ENCODE data around the gene CDK18. TPM values are rescaled to one million over a fixed set of nuclear protein-coding genes. Genes with fewer than 3 reads are reported as not detected.

CDK18 gene
- total and polyA plus RNA-seq, 2 of the 8 experiments (the other 6 are each of a cell fraction or from before 2014, with no cell fraction given), result 31.2 to 44.0 TPM

GRCh38 chr1:205523891-205524793 lies 19.7 kb downstream of the CDK18 start:
- Histone ChIP-seq H2BK15ac (ENCODE audit: low read length) (peak overlapping the region; percentile 81; the same call in 1 of the 2 replicates), H3K56ac (replicated peaks; ENCODE audit: insufficient read length, low read depth, low read length) (no peak overlapping the region), H4K5ac (ENCODE audit: insufficient read length, low read depth, low read length) (no peak overlapping the region), H3K9ac (replicated peaks in 1 of 4; ENCODE audit: extremely low read depth in 1 of 4, low read depth in 3 of 4, low read length in 3 of 4) (no peak overlapping the region), H2BK5ac (ENCODE audit: low read depth, low read length) (peak overlapping the region; percentile 26; the same call in 1 of the 2 replicates), H3K27me3 (replicated peaks in 1 of 4; ENCODE audit: control insufficient read depth in 3 of 4, extremely low read depth in 1 of 4, insufficient read depth in 3 of 4, low read length in 3 of 4) (no peaks in the 10 kb centered on the region), H3K4me2 (ENCODE audit: insufficient read depth in 1 of 2, low read depth in 2 of 2, low read length in 2 of 2) (no peak overlapping the region), H2BK12ac (ENCODE audit: low read depth, low read length) (no peak overlapping the region; the same call in 1 of the 2 replicates), H3K9me3 (ENCODE audit: insufficient read depth in 2 of 2, low read depth in 1 of 2, low read length in 1 of 2) (no peaks in the 10 kb centered on the region), H4K8ac (ENCODE audit: extremely low read depth, insufficient read depth, low read length) (no peak overlapping the region), H3K23me2 (ENCODE audit: low read depth, low read length) (no peaks in the 10 kb centered on the region; the same call in 1 of the 2 replicates), H2AK5ac (ENCODE audit: low read depth, low read length) (no peak overlapping the region), H2BK20ac (ENCODE audit: low read length) (no peak overlapping the region), H3K18ac (ENCODE audit: extremely low read depth, low read length) (no peak overlapping the region), H3K23ac (ENCODE audit: insufficient read length) (no peak overlapping the region), H3K4ac (replicated peaks; ENCODE audit: insufficient read length, low read depth, low read length) (no peak overlapping the region), H3K4me1 (replicated peaks in 1 of 4; ENCODE audit: control insufficient read depth in 3 of 4, insufficient read depth in 4 of 4, low read length in 3 of 4) (peaks cover under 1 to 27% (median 12%) of the 10 kb centered on the region in 4 experiments), H2AFZ (ENCODE audit: low read length) (no peak overlapping the region), H4K20me1 (replicated peaks in 1 of 2; ENCODE audit: control insufficient read depth in 1 of 2, insufficient read depth in 2 of 2, low read length in 2 of 2) (peaks cover 2 to 10% of the 10 kb centered on the region in 2 experiments), H4K91ac (replicated peaks; ENCODE audit: insufficient read length, low read length) (no peak overlapping the region), H3K36me3 (ENCODE audit: control insufficient read depth in 2 of 4, insufficient read depth in 4 of 4, low read length in 3 of 4) (peaks cover 0 to 14% (median 8%) of the 10 kb centered on the region in 4 experiments; a peak in 1 of 8 replicates), H3K79me1 (ENCODE audit: low read depth, low read length) (no peaks in the 10 kb centered on the region), H3K4me3 (ENCODE audit: extremely low read depth in 1 of 4, insufficient read depth in 2 of 4, low read depth in 3 of 4, low read length in 4 of 4) (no peak overlapping the region), H3K79me2 (ENCODE audit: control insufficient read depth in 1 of 2, insufficient read depth in 2 of 2, low read length in 2 of 2) (no peaks in the 10 kb centered on the region), H2BK120ac (replicated peaks; ENCODE audit: low read depth, low read length) (no peak overlapping the region), H3K27ac (ENCODE audit: low read depth, low read length) (no peak overlapping the region), H3K14ac (ENCODE audit: insufficient read length) (no peak overlapping the region)
- FAIRE-seq, result peak; percentile 98
- peak; percentile 63 to 94 for DNase-seq (ENCODE audit: low read depth in 1 of 2, low spot score in 2 of 2)
- POLR2A ChIA-PET (ENCODE audit: partially characterized antibody), result interaction anchor here (0.6 to 2.9 kb wide), 12 partner anchors 9 to 174 kb away, joined by 3 to 14 read pairs (median 3); partner anchors contain the start of genes CDK18 and ELK4
- WGBS, 2 experiments (ENCODE audit: extremely low coverage in 1 of 2, insufficient coverage in 1 of 2, insufficient read length in 1 of 2, insufficient replicate concordance in 2 of 2, low coverage in 1 of 2, low lambda C conversion rate in 2 of 2, missing lambda C conversion rate in 1 of 2), result 63% methylated on average over 16 of the region's 16 CpGs; no CpG with 5 or more reads in 1 of the 2 experiments
- CTCF ChIA-PET (ENCODE audit: partially characterized antibody), result interaction anchor here (0.6 to 47.3 kb wide), 75 partner anchors 10 to 398 kb away, joined by 3 to 1626 read pairs (median 7); partner anchors contain the start of genes BLACAT1, CDK18, KLHDC8A and LEMD1
- TF ChIP-seq MAX (IDR thresholded peaks at IDR 0.05) (no peak; the same call in 1 of the 2 replicates), ATF3 (IDR thresholded peaks at IDR 0.05; ENCODE audit: insufficient read depth, low read depth, low read length) (no peak; the same call in 1 of the 2 replicates), RAD21 (IDR thresholded peaks at IDR 0.05 in 1 of 2, conservative IDR thresholded peaks at IDR 0.05 in 1 of 2; ENCODE audit: low read depth in 2 of 2, low read length in 2 of 2) (peak; percentile 96 to 97), CTCF (IDR thresholded peaks at IDR 0.05; ENCODE audit: control extremely low read depth in 1 of 3, insufficient read depth in 1 of 3, low read depth in 1 of 3, low read length in 3 of 3) (peak; percentile 73 to 94 (median 93)), SIN3A (conservative IDR thresholded peaks at IDR 0.05 in 1 of 2, IDR thresholded peaks at IDR 0.05 in 1 of 2; ENCODE audit: low read depth in 1 of 2, low read length in 2 of 2) (0 out of 4 replicates have a peak, but pooled peaks of 1 of the 2 experiments have one; percentile 44)
